Vagina (tissue), 2 donors: ENCODE results near the gene TSPYL6. TPM values are rescaled to one million over a fixed set of nuclear protein-coding genes. Genes with fewer than 3 reads are reported as not detected.

Source experiments
- DNase-seq, 2 donors: peaks; one replicate each; pipeline ENCODE4 v3.0.0-alpha.2; 2017; ENCODE audit errors: extremely low spot score in 2 of 2
- H3K27ac ChIP-seq: fragments of 200-600 bp; sonication (generic); one replicate; pipeline ENCODE4 v1.5.1; 2019
- H3K27me3 ChIP-seq: fragments of 200-600 bp; sonication (generic); one replicate; pipeline ENCODE4 v1.5.1; 2019
- H3K36me3 ChIP-seq, 2 donors: fragments of 200-600 bp; sonication (generic); one replicate each; pipeline ENCODE4 v1.5.1; 2017 to 2019
- H3K4me1 ChIP-seq: fragments of 200-600 bp; sonication (generic); one replicate; pipeline ENCODE4 v1.5.1; 2019
- H3K4me3 ChIP-seq, 2 donors: fragments of 200-600 bp; sonication (generic); 1 replicate in 1 of 2; 2 replicates in 1 of 2; pipeline ENCODE4 v1.5.1; 2016 to 2019
- H3K9me3 ChIP-seq: fragments of 200-600 bp; sonication (generic); one replicate; pipeline ENCODE4 v1.5.1; 2019
- POLR2A ChIP-seq, 2 donors: fragments of 450-650 bp; IDR thresholded peaks; one replicate each; pipeline ENCODE4 v1.6.1; 2017; ENCODE audit warnings: antibody characterized with exemption in 2 of 2, mild to moderate bottlenecking in 2 of 2, moderate library complexity in 2 of 2
- POLR2AphosphoS5 ChIP-seq, 2 donors: sonication (generic); formaldehyde crosslinking; IDR thresholded peaks; one replicate each; pipeline ENCODE4 v1.9.0; 2017; ENCODE audit warnings: antibody characterized with exemption in 2 of 2, mild to moderate bottlenecking in 2 of 2, low read depth in 1 of 2; ENCODE audit not compliant: insufficient read depth in 1 of 2
- intact Hi-C: fragments of 100-400 bp; cut with DNase I; formaldehyde crosslinking; loops from one replicate; pipeline ENCODE4 v1.15.1; 2023
- total RNA-seq: library from RNA; depleted of rRNA; stranded (reverse); fragments of >200 nt; gene quantifications from one replicate; pipeline ENCODE4 v1.2.3, GENCODE V29; 2016
- TF ChIP-seq, protein P1 (sequence below), 3 experiments: fragments of 450-650 bp in 2 of 3; fragments of 200-600 bp in 1 of 3; sonication (generic) in 1 of 3; IDR thresholded peaks; one replicate each; pipeline ENCODE4 v1.5.1; 2017 to 2019; ENCODE audit warnings: antibody characterized with exemption in 3 of 3, mild to moderate bottlenecking in 2 of 3, moderate library complexity in 2 of 3

Gene TSPYL6
- total RNA-seq, 1 donor from 2014 or later: not detected

DNA sequence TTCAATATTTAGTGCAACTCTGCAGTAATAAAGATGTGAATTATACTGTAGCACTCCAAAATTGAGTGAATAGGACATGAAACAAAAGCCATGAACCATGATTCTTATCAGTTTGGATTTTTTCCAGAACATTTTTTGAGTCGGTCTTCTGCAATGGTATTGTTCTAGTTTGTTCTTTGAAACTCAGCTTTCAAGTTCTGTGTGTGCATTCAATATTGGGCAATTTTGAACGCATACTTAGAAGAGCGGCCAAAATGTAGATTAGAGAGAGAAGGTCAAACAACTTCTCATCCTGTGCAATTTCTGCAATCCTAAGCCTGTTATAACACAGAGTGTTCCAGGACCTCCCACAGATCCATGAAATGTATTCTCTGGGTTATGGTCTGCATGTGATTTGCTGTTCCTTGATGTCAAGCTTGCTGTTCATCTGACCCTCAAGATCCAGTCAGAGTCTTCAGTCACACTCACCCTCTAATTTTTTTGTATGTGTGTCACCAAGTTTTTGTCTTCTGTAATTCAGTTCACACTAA is 48.3 kb downstream of the TSPYL6 start:
- Histone ChIP-seq H3K27me3 (no peaks in the 10 kb centered on the region), H3K36me3 (no peaks in the 10 kb centered on the region), H3K27ac (peak overlapping the region; percentile 41), H3K9me3 (no peaks in the 10 kb centered on the region), H3K4me3 (no peak overlapping the region), H3K4me1 (peaks cover 27% of the 10 kb centered on the region)
- DNase-seq: no peak
- intact Hi-C loops: no loop called here
- TF ChIP-seq POLR2AphosphoS5 (IDR thresholded peaks at IDR 0.05; ENCODE audit: insufficient read depth in 1 of 2, low read depth in 1 of 2): no peak
- TF ChIP-seq, protein P1, sequence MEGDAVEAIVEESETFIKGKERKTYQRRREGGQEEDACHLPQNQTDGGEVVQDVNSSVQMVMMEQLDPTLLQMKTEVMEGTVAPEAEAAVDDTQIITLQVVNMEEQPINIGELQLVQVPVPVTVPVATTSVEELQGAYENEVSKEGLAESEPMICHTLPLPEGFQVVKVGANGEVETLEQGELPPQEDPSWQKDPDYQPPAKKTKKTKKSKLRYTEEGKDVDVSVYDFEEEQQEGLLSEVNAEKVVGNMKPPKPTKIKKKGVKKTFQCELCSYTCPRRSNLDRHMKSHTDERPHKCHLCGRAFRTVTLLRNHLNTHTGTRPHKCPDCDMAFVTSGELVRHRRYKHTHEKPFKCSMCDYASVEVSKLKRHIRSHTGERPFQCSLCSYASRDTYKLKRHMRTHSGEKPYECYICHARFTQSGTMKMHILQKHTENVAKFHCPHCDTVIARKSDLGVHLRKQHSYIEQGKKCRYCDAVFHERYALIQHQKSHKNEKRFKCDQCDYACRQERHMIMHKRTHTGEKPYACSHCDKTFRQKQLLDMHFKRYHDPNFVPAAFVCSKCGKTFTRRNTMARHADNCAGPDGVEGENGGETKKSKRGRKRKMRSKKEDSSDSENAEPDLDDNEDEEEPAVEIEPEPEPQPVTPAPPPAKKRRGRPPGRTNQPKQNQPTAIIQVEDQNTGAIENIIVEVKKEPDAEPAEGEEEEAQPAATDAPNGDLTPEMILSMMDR (IDR thresholded peaks at IDR 0.05): no peak
- TF ChIP-seq POLR2A (IDR thresholded peaks at IDR 0.05): no peak

DNA sequence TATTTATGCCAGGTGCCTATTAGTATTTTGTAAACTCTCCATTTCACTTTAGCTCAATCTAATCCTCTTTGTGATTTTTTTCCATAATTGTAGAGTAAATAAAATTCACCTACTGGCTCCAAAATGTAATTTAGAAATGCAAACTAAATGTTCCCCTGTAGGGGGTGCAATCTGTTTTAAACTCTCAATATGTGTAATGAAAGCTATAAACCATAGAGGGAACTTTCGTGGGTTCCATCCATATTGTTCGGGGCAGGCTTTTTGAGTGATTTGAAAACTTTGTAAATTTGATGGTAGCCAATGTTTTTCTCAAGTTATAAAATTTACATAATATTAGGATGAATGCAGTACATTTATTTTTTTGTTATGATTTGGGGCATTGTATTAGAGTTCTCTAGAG is 49.4 kb downstream of the TSPYL6 start:
- Histone ChIP-seq H3K4me3 (no peak overlapping the region), H3K9me3 (no peaks in the 10 kb centered on the region), H3K4me1 (peaks cover 22% of the 10 kb centered on the region), H3K27me3 (no peaks in the 10 kb centered on the region), H3K36me3 (no peaks in the 10 kb centered on the region), H3K27ac (no peak overlapping the region)
- no peak for DNase-seq
- intact Hi-C loops: no loop called here
- TF ChIP-seq POLR2AphosphoS5 (IDR thresholded peaks at IDR 0.05; ENCODE audit: insufficient read depth in 1 of 2, low read depth in 1 of 2): no peak
- TF ChIP-seq, protein P1 (IDR thresholded peaks at IDR 0.05): peak in 1 of 3 experiments; percentile 28

DNA sequence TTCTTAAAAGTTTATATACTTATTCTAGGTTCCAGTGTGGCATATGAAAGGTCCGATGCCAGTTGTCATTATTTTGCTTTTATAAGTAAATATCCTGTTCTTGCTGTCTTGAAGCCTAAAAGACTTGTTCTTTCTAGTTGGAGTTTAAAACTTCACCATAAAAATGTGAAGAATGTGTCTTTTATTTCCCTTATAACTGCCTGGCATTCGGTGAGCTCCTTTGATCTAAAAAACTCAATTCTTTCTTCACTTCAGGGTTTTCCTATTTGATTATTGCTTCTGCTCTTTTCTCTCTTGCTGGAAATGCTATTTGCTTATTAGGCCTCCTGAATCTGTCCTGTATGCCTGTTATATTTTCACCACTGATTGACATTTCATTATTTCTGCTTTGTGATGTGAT is 51.6 kb downstream of the TSPYL6 start:
- Histone ChIP-seq H3K36me3 (no peaks in the 10 kb centered on the region), H3K27ac (no peak overlapping the region), H3K27me3 (no peaks in the 10 kb centered on the region), H3K4me3 (no peak overlapping the region), H3K4me1 (peaks cover 20% of the 10 kb centered on the region), H3K9me3 (no peaks in the 10 kb centered on the region)
- TF ChIP-seq, protein P1 (IDR thresholded peaks at IDR 0.05): no peak
- no peak for TF ChIP-seq POLR2A (IDR thresholded peaks at IDR 0.05)
- intact Hi-C loops: no loop called here
- no peak for DNase-seq

Other genes starting within 250 kb of the TSPYL6 start
- 10.8 TPM for gene ACYP2, start 140.6 kb downstream of the TSPYL6 start, total RNA-seq
- 278 TPM for gene SPTBN1, start 200.1 kb upstream of the TSPYL6 start, total RNA-seq